RWPE2 (cell line): Measurements from ENCODE around the gene PRG2.
A peak's percentile ranks its signal among the peaks of the same experiment; 100 is the strongest.

ENCODE experiments used
- ATAC-seq: fragments of 200-7000 bp; cut with Tn5 transposase; 3 replicates; pipeline ENCODE4 v1.9.1; 2021; ENCODE audit warnings: low read depth
- DNase-seq: peaks from one replicate; pipeline ENCODE4 v3.0.0-alpha.2; 2020; ENCODE audit warnings: low spot score
- H3K27ac ChIP-seq: fragments of 450-650 bp; 2 replicates; pipeline ENCODE4 v1.5.1; 2017; ENCODE audit warnings: mild to moderate bottlenecking; ENCODE audit not compliant: poor library complexity, severe bottlenecking
- H3K27me3 ChIP-seq: fragments of 250-450 bp; sonication (Bioruptor Pico); 2 replicates; pipeline ENCODE4 v1.5.1; 2021; ENCODE audit warnings: mild to moderate bottlenecking, moderate library complexity; ENCODE audit not compliant: insufficient read depth, poor library complexity, severe bottlenecking
- H3K36me3 ChIP-seq: fragments of 250-450 bp; sonication (Bioruptor Pico); 2 replicates; pipeline ENCODE4 v1.5.1; 2020; ENCODE audit warnings: low read depth, mild to moderate bottlenecking, moderate library complexity
- H3K4me1 ChIP-seq: fragments of 250-450 bp; sonication (Bioruptor Pico); 2 replicates; pipeline ENCODE4 v1.5.1; 2021; ENCODE audit warnings: mild to moderate bottlenecking, moderate library complexity; ENCODE audit not compliant: insufficient read depth, poor library complexity, severe bottlenecking
- H3K4me3 ChIP-seq: fragments of 250-450 bp; sonication (Bioruptor Pico); 2 replicates; pipeline ENCODE4 v1.5.1; 2021; ENCODE audit warnings: mild to moderate bottlenecking, moderate library complexity; ENCODE audit not compliant: severe bottlenecking
- H3K9me3 ChIP-seq: fragments of 250-450 bp; sonication (Bioruptor Pico); 2 replicates; pipeline ENCODE4 v1.5.1; 2021; ENCODE audit warnings: mild to moderate bottlenecking, moderate library complexity; ENCODE audit not compliant: severe bottlenecking
- CTCF ChIP-seq: fragments of 450-650 bp; IDR thresholded peaks from one replicate; pipeline ENCODE4 v1.5.1; 2017; ENCODE audit warnings: mild to moderate bottlenecking, moderate library complexity; ENCODE audit not compliant: poor library complexity, severe bottlenecking

Gene PRG2

GRCh38 chr11:57428643-57429042 is 38.2 kb upstream of the PRG2 start:
- no peak overlapping the region for H3K27ac ChIP-seq
- ATAC-seq (no peak), DNase-seq (no peak)
- no peak for TF ChIP-seq CTCF
- no peaks in the 10 kb centered on the region for H3K9me3 ChIP-seq
- H3K36me3 ChIP-seq, result peaks cover 23% of the 10 kb centered on the region
- H3K27me3 ChIP-seq, result no peaks in the 10 kb centered on the region
- peaks cover 34% of the 10 kb centered on the region for H3K4me1 ChIP-seq
- H3K4me3 ChIP-seq, result no peak overlapping the region

GRCh38 chr11:57427727-57428082 is 37.3 kb upstream of the PRG2 start:
- Histone ChIP-seq H3K9me3 (no peaks in the 10 kb centered on the region), H3K4me3 (no peak overlapping the region), H3K4me1 (peaks cover 32% of the 10 kb centered on the region), H3K27me3 (no peaks in the 10 kb centered on the region), H3K27ac (peak overlapping the region; percentile 86), H3K36me3 (peaks cover 29% of the 10 kb centered on the region)
- ATAC-seq (no peak), DNase-seq (no peak)
- TF ChIP-seq CTCF, result no peak

GRCh38 chr11:57426929-57427726 is 36.7 kb upstream of the PRG2 start, which contains the start of gene SLC43A3:
TSS of gene SLC43A3 (minus strand) at chr11:57427121. CDS start at chr11:57426172, 949 bp downstream.
- H3K27me3 ChIP-seq, result no peaks in the 10 kb centered on the region
- TF ChIP-seq CTCF, result no peak
- H3K4me1 ChIP-seq, result peaks cover 32% of the 10 kb centered on the region
- H3K9me3 ChIP-seq, result no peaks in the 10 kb centered on the region
- DNase-seq (no peak), ATAC-seq (peak; percentile 69)
- H3K4me3 ChIP-seq, result peak within 1 kb of the TSS; percentile 37
- H3K27ac ChIP-seq, result peak within 1 kb of the TSS; percentile 86
- H3K36me3 ChIP-seq, result peaks cover 35% of the 10 kb centered on the region

- Histone ChIP-seq H3K27ac (peak overlapping the region; percentile 86), H3K4me1 (peaks cover 32% of the 10 kb centered on the region), H3K9me3 (no peaks in the 10 kb centered on the region), H3K36me3 (peaks cover 40% of the 10 kb centered on the region), H3K4me3 (peak overlapping the region; percentile 37), H3K27me3 (no peaks in the 10 kb centered on the region)
- no peak for TF ChIP-seq CTCF
- DNase-seq (no peak), ATAC-seq (no peak)
Observed at GRCh38 chr11:57426439-57426928, 36.0 kb upstream of the PRG2 start.
